Measurements from ENCODE around the gene GCLC.

The GCLC gene

GRCh38 chr6:53523511-53524454 lies 21.1 kb downstream of the GCLC start:
- DNase-seq (ENCODE audit: low spot score) (no peak), ATAC-seq (ENCODE audit: low read depth) (peak; percentile 4; the same call in 1 of the 3 replicates)
- Histone ChIP-seq H3K4me1 (ENCODE audit: insufficient read depth, poor library complexity, severe bottlenecking) (peaks cover 35% of the 10 kb centered on the region), H3K36me3 (ENCODE audit: low read depth) (peaks cover 37% of the 10 kb centered on the region), H3K27ac (ENCODE audit: poor library complexity, severe bottlenecking) (peak overlapping the region; percentile 54), H3K27me3 (ENCODE audit: insufficient read depth, poor library complexity, severe bottlenecking) (no peaks in the 10 kb centered on the region), H3K9me3 (ENCODE audit: severe bottlenecking) (peaks cover 2% of the 10 kb centered on the region), H3K4me3 (ENCODE audit: severe bottlenecking) (no peak overlapping the region)
- TF ChIP-seq, protein P1, sequence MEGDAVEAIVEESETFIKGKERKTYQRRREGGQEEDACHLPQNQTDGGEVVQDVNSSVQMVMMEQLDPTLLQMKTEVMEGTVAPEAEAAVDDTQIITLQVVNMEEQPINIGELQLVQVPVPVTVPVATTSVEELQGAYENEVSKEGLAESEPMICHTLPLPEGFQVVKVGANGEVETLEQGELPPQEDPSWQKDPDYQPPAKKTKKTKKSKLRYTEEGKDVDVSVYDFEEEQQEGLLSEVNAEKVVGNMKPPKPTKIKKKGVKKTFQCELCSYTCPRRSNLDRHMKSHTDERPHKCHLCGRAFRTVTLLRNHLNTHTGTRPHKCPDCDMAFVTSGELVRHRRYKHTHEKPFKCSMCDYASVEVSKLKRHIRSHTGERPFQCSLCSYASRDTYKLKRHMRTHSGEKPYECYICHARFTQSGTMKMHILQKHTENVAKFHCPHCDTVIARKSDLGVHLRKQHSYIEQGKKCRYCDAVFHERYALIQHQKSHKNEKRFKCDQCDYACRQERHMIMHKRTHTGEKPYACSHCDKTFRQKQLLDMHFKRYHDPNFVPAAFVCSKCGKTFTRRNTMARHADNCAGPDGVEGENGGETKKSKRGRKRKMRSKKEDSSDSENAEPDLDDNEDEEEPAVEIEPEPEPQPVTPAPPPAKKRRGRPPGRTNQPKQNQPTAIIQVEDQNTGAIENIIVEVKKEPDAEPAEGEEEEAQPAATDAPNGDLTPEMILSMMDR (IDR thresholded peaks at IDR 0.05; ENCODE audit: poor library complexity, severe bottlenecking), result no peak

- Histone ChIP-seq H3K4me1 (ENCODE audit: insufficient read depth, poor library complexity, severe bottlenecking) (peaks cover 26% of the 10 kb centered on the region), H3K36me3 (ENCODE audit: low read depth) (peaks cover 61% of the 10 kb centered on the region), H3K9me3 (ENCODE audit: severe bottlenecking) (peaks cover 2% of the 10 kb centered on the region), H3K4me3 (ENCODE audit: severe bottlenecking) (no peak overlapping the region), H3K27me3 (ENCODE audit: insufficient read depth, poor library complexity, severe bottlenecking) (no peaks in the 10 kb centered on the region), H3K27ac (ENCODE audit: poor library complexity, severe bottlenecking) (no peak overlapping the region)
- no peak for ATAC-seq (ENCODE audit: low read depth)
- DNase-seq (ENCODE audit: low spot score), result no peak
- TF ChIP-seq, protein P1 (IDR thresholded peaks at IDR 0.05; ENCODE audit: poor library complexity, severe bottlenecking), result no peak
Measured at GRCh38 chr6:53520320-53520928, 24.5 kb downstream of the GCLC start.

- no peak for ATAC-seq (ENCODE audit: low read depth)
- Histone ChIP-seq H3K4me3 (ENCODE audit: severe bottlenecking) (no peak overlapping the region), H3K36me3 (ENCODE audit: low read depth) (peaks cover 75% of the 10 kb centered on the region), H3K9me3 (ENCODE audit: severe bottlenecking) (no peaks in the 10 kb centered on the region), H3K27me3 (ENCODE audit: insufficient read depth, poor library complexity, severe bottlenecking) (no peaks in the 10 kb centered on the region), H3K27ac (ENCODE audit: poor library complexity, severe bottlenecking) (no peak overlapping the region), H3K4me1 (ENCODE audit: insufficient read depth, poor library complexity, severe bottlenecking) (peaks cover 10% of the 10 kb centered on the region)
- TF ChIP-seq, protein P1 (IDR thresholded peaks at IDR 0.05; ENCODE audit: poor library complexity, severe bottlenecking), result no peak
- no peak for DNase-seq (ENCODE audit: low spot score)
Measured at GRCh38 chr6:53518862-53519261, 26.0 kb downstream of the GCLC start.

- DNase-seq (ENCODE audit: low spot score), result no peak
- H3K36me3 ChIP-seq (ENCODE audit: low read depth), result peaks cover 79% of the 10 kb centered on the region
Measured at GRCh38 chr6:53517021-53517420, 27.9 kb downstream of the GCLC start.

More at GRCh38 chr6:53517021-53517420, 27.9 kb downstream of the GCLC start:
- TF ChIP-seq, protein P1 (IDR thresholded peaks at IDR 0.05; ENCODE audit: poor library complexity, severe bottlenecking), result no peak
- Histone ChIP-seq H3K27ac (ENCODE audit: poor library complexity, severe bottlenecking) (peak overlapping the region; percentile 6), H3K27me3 (ENCODE audit: insufficient read depth, poor library complexity, severe bottlenecking) (no peaks in the 10 kb centered on the region), H3K4me3 (ENCODE audit: severe bottlenecking) (no peak overlapping the region), H3K4me1 (ENCODE audit: insufficient read depth, poor library complexity, severe bottlenecking) (peaks cover 9% of the 10 kb centered on the region), H3K9me3 (ENCODE audit: severe bottlenecking) (no peaks in the 10 kb centered on the region)
- ATAC-seq (ENCODE audit: low read depth), result peak; percentile 36; the same call in 1 of the 3 replicates

All from RWPE2 (cell line).